IPS DF 6.9 (cell line): ENCODE results near the gene CRAMP1.
A peak's percentile ranks its signal among the peaks of the same experiment; 100 is the strongest.

Experiments used
- DNase-seq: peaks from one replicate; pipeline ENCODE4 v3.0.0-alpha.2; 2013; ENCODE audit warnings: low read depth, low spot score
- H3K27ac ChIP-seq: one replicate; pipeline ENCODE4 v1.5.1; 2013; ENCODE audit warnings: low read length, control low read depth
- H3K27me3 ChIP-seq: 2 replicates; pipeline ENCODE4 v1.6.1; 2013; ENCODE audit warnings: mild to moderate bottlenecking, low read length; ENCODE audit not compliant: control insufficient read depth, insufficient read depth
- H3K36me3 ChIP-seq: 2 replicates; pipeline ENCODE4 v1.6.1; 2013; ENCODE audit warnings: low read length; ENCODE audit not compliant: control insufficient read depth, insufficient read depth
- H3K4me1 ChIP-seq: 2 replicates; pipeline ENCODE4 v1.6.1; 2013; ENCODE audit warnings: low read length; ENCODE audit not compliant: control insufficient read depth, insufficient read depth
- H3K4me3 ChIP-seq: 2 replicates; pipeline ENCODE4 v1.5.1; 2013; ENCODE audit warnings: mild to moderate bottlenecking, low read length
- H3K9me3 ChIP-seq: 2 replicates; pipeline ENCODE4 v1.6.1; 2013; ENCODE audit warnings: low read length, inconsistent platforms; ENCODE audit not compliant: control insufficient read depth, insufficient read depth
- WGBS: extraction: QIAGEN DNeasy Blood & Tissue Kit; methylation state at CpG from one replicate; pipeline ENCODE4 v1.1.7; 2013; ENCODE audit warnings: mixed read lengths, missing lambda C conversion rate; ENCODE audit not compliant: insufficient read length, insufficient coverage; 5-methylcytosine and 5-hydroxymethylcytosine counted together

Gene CRAMP1

DNA sequence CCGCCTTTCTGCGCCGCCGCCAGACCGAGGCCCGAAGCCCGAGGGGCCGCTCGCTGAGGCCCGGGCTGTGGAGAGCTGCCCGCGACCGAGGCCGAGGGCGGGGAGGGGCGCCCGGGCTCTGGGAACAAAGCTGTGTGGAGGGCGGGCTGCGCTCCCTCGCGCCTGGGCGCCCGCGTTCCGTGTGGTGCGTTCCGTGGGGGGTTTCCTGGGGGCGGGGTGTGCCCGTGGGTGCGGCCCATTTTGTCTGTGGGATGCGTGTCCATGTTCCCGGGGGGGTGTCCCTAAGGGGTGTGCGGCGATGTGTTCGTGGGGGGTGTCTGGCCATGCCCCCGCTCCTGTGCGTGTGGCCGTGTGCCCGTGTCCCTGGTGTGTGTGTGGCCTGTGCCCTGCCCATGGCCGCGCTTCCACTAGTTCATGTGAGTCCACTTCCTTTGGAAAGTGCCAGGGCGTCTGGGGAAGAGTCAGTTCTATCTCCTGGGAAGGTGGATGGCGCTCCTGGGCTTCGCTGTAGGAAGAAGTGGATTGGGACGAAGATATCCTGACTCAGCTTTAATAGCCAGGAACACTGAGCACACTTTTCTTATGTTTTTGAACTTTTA, 66.4 kb downstream of the CRAMP1 start:
- no peak for DNase-seq

DNA sequence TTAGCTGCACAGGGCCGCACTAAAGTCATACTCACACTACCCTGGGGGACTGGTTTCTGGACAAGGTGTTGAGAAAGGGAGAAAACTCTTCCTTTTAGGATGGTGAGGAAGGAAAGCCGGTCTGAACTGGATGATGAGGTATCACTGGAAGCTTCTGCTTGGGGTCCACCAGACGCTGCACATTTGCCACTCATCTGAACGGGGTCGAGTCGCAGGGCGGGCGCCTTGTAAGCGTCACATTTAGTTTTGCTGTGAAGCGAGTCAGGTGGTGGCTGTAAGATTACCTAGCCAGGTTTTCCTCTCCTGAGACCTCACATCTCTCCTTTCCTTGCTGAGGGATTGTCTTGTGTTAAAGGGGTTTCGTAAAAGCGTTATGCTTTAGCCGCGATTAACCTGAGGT, 68.2 kb downstream of the CRAMP1 start:
- no peak for DNase-seq
- Histone ChIP-seq H3K4me1 (0 out of 2 replicates have a peak, but pooled peaks cover 3% of the 10 kb centered on the region), H3K27ac (no peak overlapping the region), H3K36me3 (peaks cover 8% of the 10 kb centered on the region), H3K4me3 (no peak overlapping the region), H3K27me3 (no peaks in the 10 kb centered on the region), H3K9me3 (no peaks in the 10 kb centered on the region)
- no CpG with 5 or more reads among the region's 14 CpGs for WGBS

More for the DNA sequence above, 66.4 kb downstream of the CRAMP1 start:
- no peak overlapping the region for H3K27ac ChIP-seq
- no peaks in the 10 kb centered on the region for H3K27me3 ChIP-seq
- peak overlapping the region; percentile 85 for H3K4me3 ChIP-seq
- no peaks in the 10 kb centered on the region for H3K9me3 ChIP-seq
- H3K4me1 ChIP-seq: 0 out of 2 replicates have a peak, but pooled peaks cover 3% of the 10 kb centered on the region
- H3K36me3 ChIP-seq: peaks cover 19% of the 10 kb centered on the region
- no CpG with 5 or more reads among the region's 45 CpGs for WGBS

GRCh38 chr16:1681032-1681431, 68.9 kb downstream of the CRAMP1 start:
- no CpG with 5 or more reads among the region's 10 CpGs for WGBS
- Histone ChIP-seq H3K4me1 (0 out of 2 replicates have a peak, but pooled peaks cover 3% of the 10 kb centered on the region), H3K4me3 (no peak overlapping the region), H3K36me3 (peaks cover under 1% of the 10 kb centered on the region; the same call in 1 of the 2 replicates), H3K27me3 (no peaks in the 10 kb centered on the region), H3K27ac (no peak overlapping the region), H3K9me3 (no peaks in the 10 kb centered on the region)
- DNase-seq: no peak

DNA sequence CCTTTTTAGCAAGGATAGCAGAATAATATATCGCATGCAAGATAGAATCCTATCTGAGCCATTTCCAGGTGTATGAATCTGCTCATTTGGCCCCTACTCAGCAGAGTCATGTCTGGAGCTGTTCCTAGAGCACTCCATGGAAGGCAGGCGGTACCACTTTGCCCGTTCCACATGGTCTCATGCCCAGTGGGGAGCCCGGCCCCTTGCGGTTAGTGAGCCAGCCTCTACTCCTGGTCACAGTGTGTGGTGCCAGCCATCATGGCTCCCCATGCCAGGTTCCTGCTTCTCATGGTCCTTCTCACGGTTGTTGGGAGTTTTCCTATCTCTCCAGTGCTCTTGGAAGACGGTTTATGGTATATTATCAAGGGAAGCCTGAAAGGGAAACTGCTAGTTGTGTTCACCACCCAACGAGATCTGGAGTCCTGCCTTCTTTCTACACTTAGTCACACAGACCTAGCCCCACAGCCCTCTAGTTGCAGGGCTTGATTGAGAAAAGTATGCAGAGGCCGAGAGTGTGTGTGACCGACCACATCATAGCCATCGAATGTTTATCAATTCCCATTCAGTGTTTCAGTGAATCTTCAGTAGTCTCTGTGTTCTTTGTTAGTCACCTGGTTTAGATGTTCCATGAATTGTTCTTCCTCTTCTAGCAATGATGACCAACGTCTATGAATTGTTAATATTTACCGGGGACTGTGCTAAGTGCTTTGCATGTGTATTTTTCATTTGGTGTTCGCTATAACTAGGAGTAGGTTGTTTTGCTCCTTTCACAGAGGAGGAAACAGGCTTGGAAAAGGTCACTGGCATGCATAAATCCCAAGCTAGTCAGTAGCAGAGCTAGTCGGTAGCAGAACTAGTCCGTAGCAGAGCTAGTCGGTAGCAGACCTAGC, 75.5 kb downstream of the CRAMP1 start:
- WGBS: no CpG with 5 or more reads among the region's 17 CpGs
- no peak for DNase-seq
- no peak overlapping the region for H3K4me3 ChIP-seq
- no peaks in the 10 kb centered on the region for H3K9me3 ChIP-seq
- no peaks in the 10 kb centered on the region; the same call in 1 of the 2 replicates for H3K4me1 ChIP-seq
- peaks cover 26% of the 10 kb centered on the region for H3K36me3 ChIP-seq
- no peaks in the 10 kb centered on the region for H3K27me3 ChIP-seq
- no peak overlapping the region for H3K27ac ChIP-seq

GRCh38 chr16:1688807-1689560, 76.8 kb downstream of the CRAMP1 start:
- H3K4me1 ChIP-seq: no peaks in the 10 kb centered on the region; the same call in 1 of the 2 replicates
- no peaks in the 10 kb centered on the region for H3K9me3 ChIP-seq
- H3K4me3 ChIP-seq: no peak overlapping the region
- no peaks in the 10 kb centered on the region for H3K27me3 ChIP-seq
- peaks cover 31% of the 10 kb centered on the region for H3K36me3 ChIP-seq
- no peak overlapping the region for H3K27ac ChIP-seq
- DNase-seq: no peak
- WGBS: no CpG with 5 or more reads among the region's 10 CpGs

DNA sequence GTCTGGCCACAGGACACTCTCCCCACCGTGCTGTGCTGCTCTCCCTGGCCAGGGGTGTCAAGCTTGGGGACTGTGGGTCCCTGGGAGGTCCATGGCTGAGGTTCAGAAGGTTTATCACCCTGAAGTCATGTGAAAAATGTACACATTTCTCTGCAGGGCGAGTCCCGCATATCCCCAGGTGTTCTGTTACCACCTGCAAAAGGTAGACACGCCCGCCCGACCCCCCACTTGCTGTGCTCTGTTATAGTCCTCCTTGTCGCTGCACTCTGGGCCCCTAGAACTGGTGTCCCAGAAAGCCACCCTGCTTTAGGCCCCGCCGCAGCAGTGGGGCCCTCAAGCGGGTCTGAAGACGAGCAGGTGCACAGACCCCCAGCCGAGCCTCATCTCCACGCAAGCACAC, 77.7 kb downstream of the CRAMP1 start:
- WGBS: no CpG with 5 or more reads among the region's 13 CpGs
- Histone ChIP-seq H3K4me1 (no peaks in the 10 kb centered on the region; the same call in 1 of the 2 replicates), H3K36me3 (peaks cover 31% of the 10 kb centered on the region), H3K4me3 (no peak overlapping the region), H3K9me3 (no peaks in the 10 kb centered on the region), H3K27me3 (no peaks in the 10 kb centered on the region), H3K27ac (no peak overlapping the region)
- DNase-seq: no peak

DNA sequence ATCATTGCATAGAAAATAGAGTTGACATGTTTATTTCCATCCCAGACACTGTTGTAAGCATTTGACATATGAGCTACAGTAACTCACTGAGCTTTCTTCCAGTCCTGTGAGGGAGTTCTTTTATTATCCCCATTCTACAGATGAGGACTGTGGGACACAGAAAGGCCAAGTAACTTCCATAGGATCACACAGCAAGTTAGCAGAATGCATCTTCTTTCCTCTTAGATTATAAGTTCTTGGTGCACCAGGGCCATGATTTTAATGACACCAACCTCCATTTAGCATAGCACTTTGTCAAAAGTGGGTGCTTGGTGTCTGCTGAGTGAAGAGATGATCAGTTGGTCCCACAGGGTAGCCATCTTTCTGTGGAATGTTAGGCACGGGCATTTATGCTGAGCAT, 78.7 kb downstream of the CRAMP1 start:
- Histone ChIP-seq H3K4me1 (no peaks in the 10 kb centered on the region; the same call in 1 of the 2 replicates), H3K27me3 (no peaks in the 10 kb centered on the region), H3K4me3 (no peak overlapping the region), H3K27ac (no peak overlapping the region), H3K9me3 (no peaks in the 10 kb centered on the region), H3K36me3 (peaks cover 31% of the 10 kb centered on the region)
- no peak for DNase-seq
- no CpG with 5 or more reads among the region's 1 CpG for WGBS

- no peaks in the 10 kb centered on the region; the same call in 1 of the 2 replicates for H3K4me1 ChIP-seq
- no peaks in the 10 kb centered on the region for H3K27me3 ChIP-seq
- no peak overlapping the region for H3K27ac ChIP-seq
- DNase-seq: no peak
- H3K4me3 ChIP-seq: no peak overlapping the region
- H3K9me3 ChIP-seq: no peaks in the 10 kb centered on the region
- peaks cover 31% of the 10 kb centered on the region for H3K36me3 ChIP-seq
These were observed 79.1 kb downstream of the CRAMP1 start for GRCh38 chr16:1691276-1691675.

DNA sequence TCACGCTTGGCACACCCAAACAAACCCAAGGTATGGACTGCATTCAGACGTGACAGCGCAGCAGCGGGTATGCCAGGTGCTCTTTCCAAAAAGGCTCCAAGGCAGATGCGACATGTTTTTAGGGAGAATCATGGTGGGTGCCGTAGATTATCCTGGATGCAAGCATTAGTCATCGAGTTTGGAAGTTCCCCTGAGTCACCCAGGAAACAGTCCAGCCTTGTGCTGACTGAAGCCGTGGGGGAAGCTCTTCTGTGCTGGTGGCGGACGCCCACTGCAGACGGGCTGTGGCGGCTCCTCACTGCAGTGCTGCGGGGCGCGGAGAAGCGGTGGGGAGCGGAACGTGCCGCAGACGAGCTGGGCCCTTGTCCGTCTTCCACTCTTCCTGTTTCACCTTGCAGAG, 79.8 kb downstream of the CRAMP1 start:
- Histone ChIP-seq H3K4me1 (no peaks in the 10 kb centered on the region; the same call in 1 of the 2 replicates), H3K4me3 (no peak overlapping the region), H3K27ac (no peak overlapping the region), H3K9me3 (no peaks in the 10 kb centered on the region), H3K36me3 (peaks cover 31% of the 10 kb centered on the region), H3K27me3 (no peaks in the 10 kb centered on the region)
- no peak for DNase-seq
- no CpG with 5 or more reads among the region's 21 CpGs for WGBS

DNA sequence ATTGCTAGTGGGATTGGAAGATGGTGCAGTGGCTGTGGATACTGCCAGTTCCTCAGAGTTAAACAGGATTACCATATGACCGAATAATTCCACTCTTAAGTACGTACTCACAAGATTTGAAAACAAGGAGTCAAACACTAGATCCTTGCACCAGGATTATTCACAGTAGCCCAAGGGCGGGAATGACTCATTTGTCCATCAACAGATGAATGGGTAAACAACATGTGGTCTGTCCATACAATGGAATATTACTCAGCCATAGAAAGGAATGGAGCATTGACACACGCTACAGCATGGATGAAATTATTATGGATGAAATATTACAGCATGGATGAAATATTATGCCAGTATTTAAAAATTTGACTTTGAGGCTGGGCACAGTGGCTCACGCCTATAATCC, 84.7 kb downstream of the CRAMP1 start:
- Histone ChIP-seq H3K27me3 (no peaks in the 10 kb centered on the region), H3K36me3 (peaks cover 38% of the 10 kb centered on the region), H3K27ac (no peak overlapping the region), H3K4me3 (no peak overlapping the region), H3K9me3 (no peaks in the 10 kb centered on the region), H3K4me1 (no peaks in the 10 kb centered on the region; the same call in 1 of the 2 replicates)
- DNase-seq: no peak
- WGBS: no CpG with 5 or more reads among the region's 5 CpGs
